ENCODE data around the gene GRAMD2A. TPM values are rescaled to one million over a fixed set of nuclear protein-coding genes. Genes with fewer than 3 reads are reported as not detected.

The GRAMD2A gene
- total RNA-seq, 2 experiments from 2014 or later, result 0.11 TPM; not detected in 1

DNA sequence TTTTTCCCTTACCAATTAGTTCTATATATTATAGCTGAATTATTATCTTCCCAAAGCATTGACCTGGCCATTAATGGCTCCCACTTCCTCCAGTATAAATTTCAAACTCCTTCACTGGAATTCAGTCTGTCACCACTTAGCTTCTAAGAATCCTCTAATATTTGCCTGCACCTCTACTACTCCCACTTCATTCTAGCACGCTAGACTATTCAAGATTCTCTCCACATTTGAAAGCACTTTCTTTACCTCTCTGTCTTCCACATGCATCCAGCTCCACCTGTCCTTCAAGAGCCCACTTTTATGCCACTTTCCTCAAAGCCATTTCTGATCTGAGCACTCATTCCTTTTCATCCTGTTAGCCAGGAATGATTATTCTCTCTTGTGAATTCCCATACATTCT, 64.4 kb downstream of the GRAMD2A start:
- H3K4me1 Mint-ChIP-seq, result no peaks in the 10 kb centered on the region
- ATAC-seq, result no peak
- no peaks in the 10 kb centered on the region for H3K36me3 Mint-ChIP-seq (ENCODE audit: low read depth)
- ChIA-PET CTCF (interaction anchor here (1.1 kb wide), 2 partner anchors 10 to 99 kb away, joined by 3 read pairs; no protein-coding TSS in a partner anchor), POLR2A (no interaction called here)
- H3K27ac Mint-ChIP-seq, result no peak overlapping the region
- H3K27me3 Mint-ChIP-seq, result no peaks in the 10 kb centered on the region
- no peaks in the 10 kb centered on the region for H3K9me3 Mint-ChIP-seq (ENCODE audit: low read depth)
- intact Hi-C loops (cut with DNase I, micrococcal nuclease), result no loop called here
- H3K4me3 Mint-ChIP-seq, result no peak overlapping the region
- no peak for DNase-seq

GRCh38 chr15:72131922-72132321, 65.7 kb downstream of the GRAMD2A start:
- H3K36me3 Mint-ChIP-seq (ENCODE audit: low read depth), result no peaks in the 10 kb centered on the region
- no peaks in the 10 kb centered on the region for H3K4me1 Mint-ChIP-seq
- no peak overlapping the region for H3K27ac Mint-ChIP-seq
- no peaks in the 10 kb centered on the region for H3K9me3 Mint-ChIP-seq (ENCODE audit: low read depth)
- no peak for DNase-seq
- intact Hi-C loops (cut with DNase I, micrococcal nuclease), result no loop called here
- no peaks in the 10 kb centered on the region for H3K27me3 Mint-ChIP-seq
- CTCF ChIA-PET, result no interaction called here
- no peak for ATAC-seq
- no peak overlapping the region for H3K4me3 Mint-ChIP-seq
- POLR2A ChIA-PET, result no interaction called here

GRCh38 chr15:72130272-72130671, 67.3 kb downstream of the GRAMD2A start:
- H3K4me3 Mint-ChIP-seq, result no peak overlapping the region
- no peaks in the 10 kb centered on the region for H3K36me3 Mint-ChIP-seq (ENCODE audit: low read depth)
- ChIA-PET CTCF (interaction anchor here (1.2 to 1.4 kb wide), 3 partner anchors 11 to 129 kb away, joined by 3 to 5 read pairs (median 4); no protein-coding TSS in a partner anchor), POLR2A (no interaction called here)
- no peaks in the 10 kb centered on the region for H3K9me3 Mint-ChIP-seq (ENCODE audit: low read depth)
- DNase-seq, result no peak
- no peak overlapping the region for H3K27ac Mint-ChIP-seq
- intact Hi-C loops (cut with DNase I, micrococcal nuclease), result no loop called here
- no peak for ATAC-seq
- no peaks in the 10 kb centered on the region for H3K4me1 Mint-ChIP-seq
- no peaks in the 10 kb centered on the region for H3K27me3 Mint-ChIP-seq

GRCh38 chr15:72128359-72128758, 69.2 kb downstream of the GRAMD2A start:
- intact Hi-C loops (cut with DNase I, micrococcal nuclease), result no loop called here
- POLR2A ChIA-PET, result interaction anchor here (0.5 to 0.6 kb wide), 2 partner anchors 83 to 256 kb away, joined by 3 read pairs; no protein-coding TSS in a partner anchor
- no peak overlapping the region for H3K4me3 Mint-ChIP-seq
- H3K4me1 Mint-ChIP-seq, result no peaks in the 10 kb centered on the region
- no peaks in the 10 kb centered on the region for H3K9me3 Mint-ChIP-seq (ENCODE audit: low read depth)
- CTCF ChIA-PET, result interaction anchor here (1.1 kb wide), 1 partner anchor 327 kb away, joined by 3 read pairs; no protein-coding TSS in a partner anchor
- ATAC-seq, result no peak
- H3K27me3 Mint-ChIP-seq, result no peaks in the 10 kb centered on the region
- H3K36me3 Mint-ChIP-seq (ENCODE audit: low read depth), result no peaks in the 10 kb centered on the region
- H3K27ac Mint-ChIP-seq, result peak overlapping the region; percentile 67
- DNase-seq, result no peak

DNA sequence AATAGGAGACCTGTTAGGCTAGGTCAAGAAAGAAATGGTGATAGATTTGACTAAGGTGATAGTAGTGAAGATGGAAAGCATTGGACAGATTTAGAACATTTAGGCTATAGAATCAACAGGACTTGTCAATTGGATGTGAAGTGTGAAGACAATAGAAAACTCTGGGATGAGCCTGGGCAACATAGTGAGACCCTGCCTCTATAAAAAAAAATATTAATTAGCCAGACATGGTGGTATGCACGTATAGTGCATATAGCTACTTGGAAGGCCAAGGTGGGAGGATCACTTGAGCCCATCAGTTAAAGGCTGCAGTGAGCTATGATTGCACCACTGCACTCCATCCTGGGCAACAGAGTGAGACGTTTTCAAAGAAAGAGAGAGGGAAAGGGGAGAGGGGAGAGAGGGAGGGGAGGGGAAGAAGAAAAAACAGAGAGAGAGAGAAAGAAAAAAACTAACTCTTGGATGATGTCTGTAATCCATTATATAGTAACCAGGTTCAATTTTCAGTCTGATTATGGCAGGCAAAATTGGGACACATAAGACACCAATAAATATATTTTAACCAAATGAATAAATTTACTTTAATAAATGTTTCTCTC, 69.8 kb downstream of the GRAMD2A start:
- no peaks in the 10 kb centered on the region for H3K27me3 Mint-ChIP-seq
- H3K27ac Mint-ChIP-seq, result no peak overlapping the region

DNA sequence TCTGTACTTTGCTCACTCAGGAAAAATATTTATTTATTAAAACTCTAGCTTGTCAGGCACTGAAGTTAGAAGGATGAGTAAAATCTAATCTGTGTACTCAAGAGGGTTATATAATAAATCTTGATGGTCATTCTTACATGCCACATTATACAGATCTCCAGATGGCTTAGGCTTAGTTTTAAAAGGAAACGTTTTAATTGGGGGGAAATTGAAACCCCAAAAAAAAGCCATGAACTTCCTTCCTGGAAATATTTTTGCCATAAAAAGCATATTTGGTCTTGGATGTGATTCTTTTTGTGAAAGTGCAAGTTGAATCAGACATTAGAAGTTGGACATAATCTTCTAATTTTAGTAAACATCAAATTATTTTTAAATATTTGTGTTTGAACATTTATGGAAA, 73.4 kb downstream of the GRAMD2A start:
- H3K4me3 Mint-ChIP-seq, result no peak overlapping the region
- ATAC-seq, result no peak
- no peaks in the 10 kb centered on the region for H3K36me3 Mint-ChIP-seq (ENCODE audit: low read depth)
- POLR2A ChIA-PET, result interaction anchor here (0.6 kb wide), 1 partner anchor 557 kb away, joined by 8 read pairs; no protein-coding TSS in a partner anchor
- no peak overlapping the region for H3K27ac Mint-ChIP-seq
- H3K4me1 Mint-ChIP-seq, result peaks cover 5% of the 10 kb centered on the region
- intact Hi-C loops (cut with DNase I, micrococcal nuclease), result no loop called here
- H3K27me3 Mint-ChIP-seq, result no peaks in the 10 kb centered on the region
- CTCF ChIA-PET, result interaction anchor here (0.6 kb wide), 2 partner anchors 127 to 141 kb away, joined by 3 read pairs; no protein-coding TSS in a partner anchor
- no peaks in the 10 kb centered on the region for H3K9me3 Mint-ChIP-seq (ENCODE audit: low read depth)
- no peak for DNase-seq

More for the DNA sequence above, 69.8 kb downstream of the GRAMD2A start:
- no peak for ATAC-seq
- intact Hi-C loops (cut with DNase I, micrococcal nuclease), result no loop called here
- no peaks in the 10 kb centered on the region for H3K9me3 Mint-ChIP-seq (ENCODE audit: low read depth)
- POLR2A ChIA-PET, result interaction anchor here (0.5 to 0.6 kb wide), 2 partner anchors 84 to 257 kb away, joined by 3 read pairs; no protein-coding TSS in a partner anchor
- CTCF ChIA-PET, result interaction anchor here (0.6 to 1.1 kb wide), 3 partner anchors 26 to 338 kb away, joined by 3 read pairs; no protein-coding TSS in a partner anchor
- no peak overlapping the region for H3K4me3 Mint-ChIP-seq
- H3K36me3 Mint-ChIP-seq (ENCODE audit: low read depth), result no peaks in the 10 kb centered on the region
- no peaks in the 10 kb centered on the region for H3K4me1 Mint-ChIP-seq
- DNase-seq, result no peak

- H3K4me1 Mint-ChIP-seq, result peaks cover 37% of the 10 kb centered on the region
- no peaks in the 10 kb centered on the region for H3K27me3 Mint-ChIP-seq
- intact Hi-C loops (cut with DNase I, micrococcal nuclease), result loop anchor here (1.0 to 5.0 kb wide), 12 partner anchors 108 to 1355 kb away; partner anchors contain the start of genes ARIH1 (in 2 of the 2), PARP6 (in 2 of the 2), ADPGK (in 1 of the 2) and BBS4 (in 1 of the 2)
- ChIA-PET CTCF (interaction anchor here (1.0 to 1.8 kb wide), 4 partner anchors 13 to 109 kb away, joined by 3 to 5 read pairs (median 3); no protein-coding TSS in a partner anchor), POLR2A (interaction anchor here (1.0 to 1.4 kb wide), 2 partner anchors 109 to 112 kb away, joined by 8 read pairs; partner anchors contain the start of gene PKM)
- H3K27ac Mint-ChIP-seq, result peak within 1 kb of the TSS; percentile 96
- no peaks in the 10 kb centered on the region for H3K36me3 Mint-ChIP-seq (ENCODE audit: low read depth)
- peak; percentile 100 for DNase-seq
- peak; percentile 73 for ATAC-seq
- no peaks in the 10 kb centered on the region for H3K9me3 Mint-ChIP-seq (ENCODE audit: low read depth)
- peak within 1 kb of the TSS; percentile 98 for H3K4me3 Mint-ChIP-seq
Measured at GRCh38 chr15:72118017-72118978, 79.3 kb downstream of the GRAMD2A start, which contains the start of the genes MYO9A and SENP8. MYO9A (minus strand) TSS chr15:72118150; CDS start chr15:72046563, 71,587 bp downstream. SENP8 (plus strand) TSS chr15:72118403; CDS start chr15:72139624, 21,221 bp downstream.

GRCh38 chr15:72117486-72118016, 80.0 kb downstream of the GRAMD2A start:
- ATAC-seq (peak; percentile 65), DNase-seq (peak; percentile 83)
- no peaks in the 10 kb centered on the region for H3K27me3 Mint-ChIP-seq
- ChIA-PET CTCF (interaction anchor here (1.0 to 1.6 kb wide), 4 partner anchors 38 to 110 kb away, joined by 3 to 5 read pairs (median 4); no protein-coding TSS in a partner anchor), POLR2A (interaction anchor here (0.5 to 1.4 kb wide), 2 partner anchors 32 to 110 kb away, joined by 6 to 8 read pairs; no protein-coding TSS in a partner anchor)
- H3K4me1 Mint-ChIP-seq, result peaks cover 40% of the 10 kb centered on the region
- peak overlapping the region; percentile 98 for H3K4me3 Mint-ChIP-seq
- intact Hi-C loops (cut with DNase I, micrococcal nuclease), result loop anchor here (1.0 to 5.0 kb wide), 13 partner anchors 109 to 1515 kb away; partner anchors contain the start of genes ARIH1 (in 2 of the 2), PARP6 (in 2 of the 2), ADPGK (in 1 of the 2) and BBS4 (in 1 of the 2)
- no peaks in the 10 kb centered on the region for H3K36me3 Mint-ChIP-seq (ENCODE audit: low read depth)
- H3K9me3 Mint-ChIP-seq (ENCODE audit: low read depth), result no peaks in the 10 kb centered on the region
- peak overlapping the region; percentile 63 for H3K27ac Mint-ChIP-seq

GRCh38 chr15:72116731-72117485, 80.7 kb downstream of the GRAMD2A start:
- CTCF ChIA-PET, result interaction anchor here (1.0 to 1.6 kb wide), 2 partner anchors 39 to 110 kb away, joined by 3 to 4 read pairs; no protein-coding TSS in a partner anchor
- Mint-ChIP-seq H3K9me3 (ENCODE audit: low read depth) (no peaks in the 10 kb centered on the region), H3K4me1 (peaks cover 40% of the 10 kb centered on the region), H3K4me3 (peak overlapping the region; percentile 98), H3K36me3 (ENCODE audit: low read depth) (no peaks in the 10 kb centered on the region), H3K27ac (peak overlapping the region; percentile 59), H3K27me3 (no peaks in the 10 kb centered on the region)
- ATAC-seq, result peak; percentile 4
- DNase-seq, result no peak
- intact Hi-C loops (cut with DNase I, micrococcal nuclease), result loop anchor here (2.0 to 5.0 kb wide), 2 partner anchors 155 to 1516 kb away; partner anchors contain the start of genes NPTN (in 1 of the 2) and PARP6 (in 1 of the 2)
- POLR2A ChIA-PET, result interaction anchor here (0.5 kb wide), 1 partner anchor 33 kb away, joined by 6 read pairs; no protein-coding TSS in a partner anchor
